Muscle of leg (tissue), 11 donors: ENCODE measurements around the gene CCDC152. TPM values are rescaled to one million over a fixed set of nuclear protein-coding genes. Genes with fewer than 3 reads are reported as not detected.
A peak's percentile ranks its signal among the peaks of the same experiment; 100 is the strongest.

Experiments
- DNase-seq: peaks from one replicate; pipeline ENCODE4 v3.0.0; 2013
- H3K27ac ChIP-seq: one replicate; pipeline ENCODE4 v1.5.1; 2013; ENCODE audit warnings: mild to moderate bottlenecking, low read length, control low read depth
- H3K27me3 ChIP-seq: one replicate; pipeline ENCODE4 v1.6.1; 2013; ENCODE audit warnings: low read length; ENCODE audit not compliant: control insufficient read depth, insufficient read depth
- H3K36me3 ChIP-seq: one replicate; pipeline ENCODE4 v1.6.1; 2013; ENCODE audit warnings: low read length; ENCODE audit not compliant: control insufficient read depth, insufficient read depth
- H3K4me1 ChIP-seq: one replicate; pipeline ENCODE4 v1.6.1; 2013; ENCODE audit warnings: low read length; ENCODE audit not compliant: control insufficient read depth, insufficient read depth
- H3K4me3 ChIP-seq: one replicate; pipeline ENCODE4 v1.5.1; 2013; ENCODE audit warnings: low read length, control low read depth
- H3K9me3 ChIP-seq: replicated peaks from 2 replicates; pipeline ENCODE4 v1.6.1; 2013; ENCODE audit warnings: low read depth, low read length; ENCODE audit not compliant: control insufficient read depth
- WGBS: methylation state at CpG from one replicate; pipeline ENCODE4 v1.1.5; 2013; ENCODE audit warnings: missing lambda C conversion rate; ENCODE audit not compliant: insufficient coverage; 5-methylcytosine and 5-hydroxymethylcytosine counted together
- polyA plus RNA-seq, 8 donors: library from polyadenylated mRNA; unstranded; fragments of 120-200 nt; gene quantifications; one replicate each; pipeline versions ENCODE4 v1.2.1 to v1.2.3, GENCODE V29; 2013; ENCODE audit warnings: inconsistent platforms in 1 of 8, low replicate concordance in 1 of 8; ENCODE audit not compliant: insufficient read length in 8 of 8, insufficient read depth in 1 of 8
- total RNA-seq: library from RNA; stranded (reverse); fragments of 120-200 nt; gene quantifications from one replicate; pipeline ENCODE4 v1.2.4, GENCODE V29; 2013

The CCDC152 gene
- total and polyA plus RNA-seq, 9 donors: 1.3 to 5.7 (median 4.6) TPM

- WGBS: 100% methylated on average over 1 of the region's 3 CpGs
- H3K9me3 ChIP-seq: no peaks in the 10 kb centered on the region
- DNase-seq: no peak
These were observed 10.8 kb upstream of the CCDC152 start for GRCh38 chr5:42745856-42746255.

GRCh38 chr5:42749020-42749419 is 7.6 kb upstream of the CCDC152 start:
- Histone ChIP-seq H3K27ac (no peak overlapping the region), H3K27me3 (no peaks in the 10 kb centered on the region), H3K4me3 (no peak overlapping the region), H3K4me1 (no peaks in the 10 kb centered on the region), H3K9me3 (no peaks in the 10 kb centered on the region), H3K36me3 (no peaks in the 10 kb centered on the region)
- no peak for DNase-seq

More at GRCh38 chr5:42745856-42746255, 10.8 kb upstream of the CCDC152 start:
- no peaks in the 10 kb centered on the region for H3K4me1 ChIP-seq
- H3K27me3 ChIP-seq: no peaks in the 10 kb centered on the region
- H3K4me3 ChIP-seq: no peak overlapping the region
- no peaks in the 10 kb centered on the region for H3K36me3 ChIP-seq
- no peak overlapping the region for H3K27ac ChIP-seq

GRCh38 chr5:42750507-42750906 is 6.1 kb upstream of the CCDC152 start:
- WGBS: 100% methylated on average over 2 of the region's 5 CpGs
- H3K9me3 ChIP-seq: no peaks in the 10 kb centered on the region

GRCh38 chr5:42751044-42751443 is 5.6 kb upstream of the CCDC152 start:
- no peak for DNase-seq
- H3K4me1 ChIP-seq: no peaks in the 10 kb centered on the region
- H3K36me3 ChIP-seq: no peaks in the 10 kb centered on the region
- H3K9me3 ChIP-seq: no peaks in the 10 kb centered on the region
- H3K27ac ChIP-seq: no peak overlapping the region
- WGBS: 61% methylated on average over 3 of the region's 5 CpGs
- H3K27me3 ChIP-seq: no peaks in the 10 kb centered on the region
- no peak overlapping the region for H3K4me3 ChIP-seq

More at GRCh38 chr5:42750507-42750906, 6.1 kb upstream of the CCDC152 start:
- DNase-seq: no peak
- no peak overlapping the region for H3K27ac ChIP-seq
- no peak overlapping the region for H3K4me3 ChIP-seq
- H3K4me1 ChIP-seq: no peaks in the 10 kb centered on the region
- no peaks in the 10 kb centered on the region for H3K36me3 ChIP-seq
- H3K27me3 ChIP-seq: no peaks in the 10 kb centered on the region

- H3K4me1 ChIP-seq: peaks cover 5% of the 10 kb centered on the region
- no peak overlapping the region for H3K27ac ChIP-seq
- H3K4me3 ChIP-seq: no peak overlapping the region
- H3K9me3 ChIP-seq: no peaks in the 10 kb centered on the region
- no peaks in the 10 kb centered on the region for H3K36me3 ChIP-seq
- H3K27me3 ChIP-seq: peaks cover 3% of the 10 kb centered on the region
- WGBS: no CpG with 5 or more reads among the region's 3 CpGs
- no peak for DNase-seq
These were observed 3.5 kb upstream of the CCDC152 start for GRCh38 chr5:42753099-42753498.

DNA sequence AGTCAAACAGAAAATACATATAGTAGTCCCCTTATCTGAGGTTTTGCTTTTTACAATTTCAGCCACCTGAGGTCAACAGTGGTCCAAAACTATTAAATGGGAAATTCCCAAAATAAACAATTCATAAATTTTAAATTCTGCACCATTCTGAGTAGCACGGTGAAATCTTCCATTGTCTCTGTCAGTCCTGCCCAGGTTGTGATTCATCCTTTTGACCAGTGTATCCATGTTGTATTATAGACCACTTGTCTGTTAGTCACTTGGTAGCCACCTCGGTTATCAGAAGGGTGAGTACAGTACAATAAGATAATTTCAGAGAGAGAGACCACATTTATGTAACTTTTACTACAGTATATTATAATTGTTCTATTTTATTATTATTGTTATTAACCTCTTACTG is 2.8 kb downstream of the CCDC152 start:
- DNase-seq: no peak
- WGBS: no CpG with 5 or more reads among the region's 2 CpGs
- H3K4me1 ChIP-seq: peaks cover 5% of the 10 kb centered on the region

DNA sequence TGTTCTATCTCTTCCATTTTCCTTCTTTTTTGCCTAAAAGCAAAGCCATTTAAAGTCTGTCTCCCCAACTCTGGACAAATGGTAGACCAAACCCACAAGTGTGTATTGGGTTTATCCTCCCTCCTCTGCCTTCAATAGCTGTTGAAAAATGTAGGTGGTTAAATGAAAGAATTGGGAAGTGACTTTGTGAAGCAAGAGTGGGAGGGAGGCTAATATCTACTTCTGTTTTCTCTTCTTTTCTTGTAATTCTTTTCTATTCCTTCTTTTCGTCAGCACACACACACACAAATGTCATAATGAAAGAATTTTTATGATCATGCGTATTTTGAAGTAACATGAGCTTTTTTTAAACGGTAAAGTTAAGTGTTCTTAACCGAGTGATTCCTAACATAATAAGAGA is 3.8 kb downstream of the CCDC152 start:
- Histone ChIP-seq H3K27ac (no peak overlapping the region), H3K36me3 (no peaks in the 10 kb centered on the region), H3K4me3 (no peak overlapping the region), H3K9me3 (no peaks in the 10 kb centered on the region), H3K27me3 (peaks cover 3% of the 10 kb centered on the region), H3K4me1 (peaks cover 5% of the 10 kb centered on the region)
- no CpG with 5 or more reads among the region's 4 CpGs for WGBS
- DNase-seq: no peak

More for the DNA sequence above, 2.8 kb downstream of the CCDC152 start:
- H3K36me3 ChIP-seq: no peaks in the 10 kb centered on the region
- no peaks in the 10 kb centered on the region for H3K9me3 ChIP-seq
- H3K27ac ChIP-seq: no peak overlapping the region
- no peak overlapping the region for H3K4me3 ChIP-seq
- H3K27me3 ChIP-seq: peaks cover 3% of the 10 kb centered on the region

DNA sequence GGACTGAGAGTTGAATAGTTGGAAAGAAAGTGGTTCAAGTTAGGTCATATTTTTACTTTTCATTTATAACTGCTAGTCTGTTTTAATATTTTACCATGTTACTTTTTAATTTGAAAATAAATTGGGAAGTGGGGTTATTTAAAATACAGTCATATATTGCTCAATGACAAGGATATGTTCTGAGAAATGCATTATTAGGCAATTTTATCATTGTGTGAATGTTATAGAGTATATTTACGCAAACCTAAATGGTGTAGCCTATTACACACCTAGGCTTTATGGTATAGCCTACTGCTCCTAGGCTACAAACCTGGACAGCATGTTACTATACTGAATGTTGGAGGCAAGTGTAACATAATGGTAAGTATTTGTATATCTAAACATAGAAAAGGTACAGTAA is 5.2 kb downstream of the CCDC152 start:
- no peak for DNase-seq
- peaks cover 3% of the 10 kb centered on the region for H3K27me3 ChIP-seq
- H3K4me1 ChIP-seq: peaks cover 5% of the 10 kb centered on the region
- no CpG with 5 or more reads among the region's 1 CpG for WGBS
- no peaks in the 10 kb centered on the region for H3K36me3 ChIP-seq
- no peak overlapping the region for H3K27ac ChIP-seq
- H3K4me3 ChIP-seq: no peak overlapping the region
- no peaks in the 10 kb centered on the region for H3K9me3 ChIP-seq

DNA sequence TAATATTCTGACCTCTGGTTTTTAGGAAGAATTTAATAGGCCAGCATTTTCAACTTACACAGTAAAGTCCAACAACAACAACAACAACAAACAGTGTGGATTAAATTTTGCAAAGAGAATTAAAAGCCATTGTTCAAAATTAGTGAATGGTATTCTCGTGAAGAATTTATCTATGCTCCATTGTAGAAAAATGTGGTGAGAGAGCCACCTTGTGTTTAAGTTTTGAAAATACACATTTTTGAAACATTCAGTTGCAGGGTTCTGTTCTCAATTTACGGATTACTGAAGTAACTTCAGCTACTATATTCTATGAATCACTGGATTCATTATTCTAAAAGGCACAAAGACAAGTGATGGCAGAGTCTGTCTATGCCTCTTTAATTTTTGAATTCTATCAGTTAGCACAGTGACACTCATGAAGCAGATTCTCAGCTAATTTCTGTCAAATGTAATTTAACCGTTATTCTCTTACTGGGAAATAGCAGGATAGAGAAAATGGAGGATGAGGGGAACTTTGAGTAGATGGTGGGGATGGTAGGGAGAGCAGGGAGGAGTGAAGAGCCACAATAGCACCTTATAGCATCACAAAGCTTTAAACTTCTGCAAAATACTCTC is 11.0 kb downstream of the CCDC152 start:
- H3K27ac ChIP-seq: no peak overlapping the region
- no peaks in the 10 kb centered on the region for H3K9me3 ChIP-seq
- no peak overlapping the region for H3K4me3 ChIP-seq
- WGBS: no CpG with 5 or more reads among the region's 3 CpGs
- DNase-seq: peak; percentile 50
- H3K36me3 ChIP-seq: no peaks in the 10 kb centered on the region
- no peaks in the 10 kb centered on the region for H3K4me1 ChIP-seq
- H3K27me3 ChIP-seq: no peaks in the 10 kb centered on the region

- no peak for DNase-seq
- Histone ChIP-seq H3K27ac (no peak overlapping the region), H3K9me3 (no peaks in the 10 kb centered on the region), H3K36me3 (no peaks in the 10 kb centered on the region), H3K4me1 (no peaks in the 10 kb centered on the region), H3K4me3 (no peak overlapping the region), H3K27me3 (no peaks in the 10 kb centered on the region)
- no CpG with 5 or more reads among the region's 1 CpG for WGBS
These were observed 11.5 kb downstream of the CCDC152 start for GRCh38 chr5:42768106-42768504.

GRCh38 chr5:42770003-42770402 is 13.4 kb downstream of the CCDC152 start:
- H3K27me3 ChIP-seq: no peaks in the 10 kb centered on the region
- H3K4me1 ChIP-seq: no peaks in the 10 kb centered on the region
- H3K27ac ChIP-seq: no peak overlapping the region
- no peak overlapping the region for H3K4me3 ChIP-seq
- H3K9me3 ChIP-seq: no peaks in the 10 kb centered on the region
- no peak for DNase-seq
- no peaks in the 10 kb centered on the region for H3K36me3 ChIP-seq
